Caco-2 (cell line): ENCODE data around the gene PEX5. TPM values are rescaled to one million over a fixed set of nuclear protein-coding genes. Genes with fewer than 3 reads are reported as not detected.

Experiments
- BruUV-seq: library from RNA; stranded (reverse); fragments of 400-500 nt; replicated peaks from 2 replicates; lab custom pipeline; 2021; lab: Mats Ljungman, UMichigan
- CTCF ChIA-PET: fragments of 300-600 bp; sonication (Branson Sonifier 250); formaldehyde crosslinking; loops from one replicate; lab custom pipeline; 2022; ENCODE audit warnings: antibody characterized with exemption; lab: Charles Lee
- POLR2A ChIA-PET: fragments of 300-600 bp; sonication (Branson Sonifier 250); formaldehyde crosslinking; loops from one replicate; lab custom pipeline; 2022; ENCODE audit warnings: antibody characterized with exemption; lab: Charles Lee
- DNase-seq, 2 experiments: peaks; one replicate each; pipeline versions ENCODE4 v3.0.0 to v3.0.0-alpha.2; 2020 to 2022
- H3K27me3 ChIP-seq: replicated peaks from 2 replicates; pipeline ENCODE4 v1.6.0; 2011; ENCODE audit warnings: low read length; ENCODE audit not compliant: control insufficient read depth, insufficient read depth
- H3K36me3 ChIP-seq: 2 replicates; pipeline ENCODE4 v1.5.1; 2011; ENCODE audit warnings: low read length; ENCODE audit not compliant: control insufficient read depth, insufficient read depth
- H3K4me1 ChIP-seq: fragments of 250-450 bp; sonication (Bioruptor Pico); 2 replicates; pipeline ENCODE4 v1.5.1; 2020; ENCODE audit warnings: mild to moderate bottlenecking
- H3K4me3 ChIP-seq: 2 replicates; pipeline ENCODE4 v1.5.1; 2011; ENCODE audit warnings: low read depth, mild to moderate bottlenecking, control low read depth, low read length
- H3K9me3 ChIP-seq: fragments of 250-450 bp; sonication (Bioruptor Pico); 2 replicates; pipeline ENCODE4 v1.5.1; 2020; ENCODE audit warnings: mild to moderate bottlenecking, moderate library complexity
- H3K27ac Mint-ChIP-seq: one replicate; pipeline ENCODE4 v1.8.0; 2022; ENCODE audit warnings: mixed read lengths; ENCODE audit not compliant: unreplicated experiment
- H3K27me3 Mint-ChIP-seq: one replicate; pipeline ENCODE4 v1.8.0; 2022; ENCODE audit warnings: mixed read lengths; ENCODE audit not compliant: insufficient read depth, unreplicated experiment
- H3K36me3 Mint-ChIP-seq: one replicate; pipeline ENCODE4 v1.8.0; 2022; ENCODE audit warnings: mild to moderate bottlenecking, mixed read lengths; ENCODE audit not compliant: insufficient read depth, unreplicated experiment
- H3K4me1 Mint-ChIP-seq: one replicate; pipeline ENCODE4 v1.8.0; 2022; ENCODE audit warnings: low read depth, mixed read lengths; ENCODE audit not compliant: unreplicated experiment
- H3K4me3 Mint-ChIP-seq: one replicate; pipeline ENCODE4 v1.8.0; 2022; ENCODE audit warnings: mild to moderate bottlenecking, moderate library complexity, mixed read lengths; ENCODE audit not compliant: unreplicated experiment
- H3K9me3 Mint-ChIP-seq: one replicate; pipeline ENCODE4 v1.8.0; 2022; ENCODE audit warnings: mixed read lengths; ENCODE audit not compliant: unreplicated experiment
- intact Hi-C: fragments of 100-400 bp; cut with micrococcal nuclease; formaldehyde crosslinking; loops from one replicate; pipeline ENCODE4 v1.10.0; 2022; ENCODE audit not compliant: unreplicated experiment
- total RNA-seq: library from RNA; stranded (reverse); gene quantifications from 2 replicates; pipeline ENCODE4 v1.2.3, GENCODE V29; 2022
- TF ChIP-seq, protein P1 (sequence below), 2 experiments: fragments of 200-600 bp in 1 of 2; IDR thresholded peaks; 1 replicate in 1 of 2; 2 replicates in 1 of 2; pipeline versions ENCODE4 v1.5.1 to v1.8.0; 2011 to 2022; ENCODE audit warnings: antibody characterized with exemption in 1 of 2, control low read depth in 1 of 2, inconsistent platforms in 1 of 2, low read depth in 1 of 2, low read length in 1 of 2, mild to moderate bottlenecking in 1 of 2, moderate library complexity in 1 of 2; ENCODE audit not compliant: insufficient read depth in 1 of 2, severe bottlenecking in 1 of 2, unreplicated experiment in 1 of 2

Gene PEX5
- total RNA-seq, 1 experiment from 2014 or later, result 74.5 TPM

DNA sequence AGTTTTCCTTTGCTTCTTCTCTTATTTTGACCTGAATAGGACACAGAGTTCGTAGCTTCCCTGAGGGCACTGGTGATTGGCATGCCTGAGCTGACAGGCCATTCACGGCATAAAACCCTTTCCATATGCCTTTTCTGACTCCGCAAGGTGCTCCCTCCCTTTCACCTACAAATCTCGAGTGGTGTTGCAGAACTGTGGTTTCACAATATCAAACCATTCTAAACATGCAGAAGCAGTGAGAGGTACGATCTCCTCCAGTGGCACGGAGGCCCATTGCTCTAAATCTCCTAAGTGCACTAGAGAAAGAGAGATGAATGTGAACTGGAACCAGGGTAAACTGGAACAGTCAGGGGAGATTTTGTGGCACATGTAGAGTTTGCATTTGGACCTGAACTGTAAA, 35.4 kb upstream of the PEX5 start:
- no TSS peak for BruUV-seq
- Histone ChIP-seq H3K27me3 (no peaks in the 10 kb centered on the region), H3K9me3 (no peaks in the 10 kb centered on the region), H3K4me1 (no peaks in the 10 kb centered on the region), H3K4me3 (no peak overlapping the region), H3K36me3 (peaks cover 2% of the 10 kb centered on the region)
- intact Hi-C loops, result no loop called here
- no peak overlapping the region for H3K27ac Mint-ChIP-seq
- H3K4me1 Mint-ChIP-seq, result no peaks in the 10 kb centered on the region
- POLR2A ChIA-PET, result no interaction called here
- H3K4me3 Mint-ChIP-seq, result no peak overlapping the region
- CTCF ChIA-PET, result interaction anchor here (0.7 kb wide), 1 partner anchor 34 kb away, joined by 3 read pairs; no protein-coding TSS in a partner anchor
- H3K9me3 Mint-ChIP-seq, result no peaks in the 10 kb centered on the region
- TF ChIP-seq, protein P1, sequence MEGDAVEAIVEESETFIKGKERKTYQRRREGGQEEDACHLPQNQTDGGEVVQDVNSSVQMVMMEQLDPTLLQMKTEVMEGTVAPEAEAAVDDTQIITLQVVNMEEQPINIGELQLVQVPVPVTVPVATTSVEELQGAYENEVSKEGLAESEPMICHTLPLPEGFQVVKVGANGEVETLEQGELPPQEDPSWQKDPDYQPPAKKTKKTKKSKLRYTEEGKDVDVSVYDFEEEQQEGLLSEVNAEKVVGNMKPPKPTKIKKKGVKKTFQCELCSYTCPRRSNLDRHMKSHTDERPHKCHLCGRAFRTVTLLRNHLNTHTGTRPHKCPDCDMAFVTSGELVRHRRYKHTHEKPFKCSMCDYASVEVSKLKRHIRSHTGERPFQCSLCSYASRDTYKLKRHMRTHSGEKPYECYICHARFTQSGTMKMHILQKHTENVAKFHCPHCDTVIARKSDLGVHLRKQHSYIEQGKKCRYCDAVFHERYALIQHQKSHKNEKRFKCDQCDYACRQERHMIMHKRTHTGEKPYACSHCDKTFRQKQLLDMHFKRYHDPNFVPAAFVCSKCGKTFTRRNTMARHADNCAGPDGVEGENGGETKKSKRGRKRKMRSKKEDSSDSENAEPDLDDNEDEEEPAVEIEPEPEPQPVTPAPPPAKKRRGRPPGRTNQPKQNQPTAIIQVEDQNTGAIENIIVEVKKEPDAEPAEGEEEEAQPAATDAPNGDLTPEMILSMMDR (IDR thresholded peaks at IDR 0.05; ENCODE audit: insufficient read depth in 1 of 2, low read depth in 1 of 2, low read length in 1 of 2, severe bottlenecking in 1 of 2, unreplicated experiment in 1 of 2), result no peak
- no peak for DNase-seq
- H3K36me3 Mint-ChIP-seq, result peaks cover 6% of the 10 kb centered on the region
- H3K27me3 Mint-ChIP-seq, result no peaks in the 10 kb centered on the region

DNA sequence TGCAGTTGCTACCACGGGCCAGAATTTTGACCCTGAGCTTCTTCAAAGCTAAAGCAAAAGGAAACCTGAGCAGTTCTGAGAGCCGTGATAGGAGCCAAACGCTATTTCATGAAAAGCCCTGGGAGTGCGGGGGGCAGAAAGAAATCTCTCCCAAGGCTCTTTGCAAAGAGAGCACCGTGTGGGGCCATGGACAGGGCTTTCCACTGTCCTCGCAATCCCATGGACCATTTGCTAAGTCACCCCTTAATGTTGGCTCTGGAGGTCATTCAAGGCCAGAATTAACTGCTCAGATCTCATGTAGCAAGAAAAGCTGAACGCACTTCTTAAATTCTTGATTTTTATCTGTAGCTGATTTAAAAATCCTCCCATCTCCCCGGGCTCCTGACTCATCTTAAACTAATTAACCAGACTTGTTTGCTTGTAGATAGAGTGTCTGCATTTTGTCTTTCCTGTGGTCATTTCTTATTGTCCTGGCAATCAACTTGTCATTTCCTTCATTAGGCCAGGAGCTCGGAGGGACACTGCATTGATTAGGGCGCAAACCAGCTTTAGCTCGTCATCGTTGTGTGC, 34.5 kb upstream of the PEX5 start:
- intact Hi-C loops, result no loop called here
- CTCF ChIA-PET, result interaction anchor here (0.7 to 1.6 kb wide), 3 partner anchors 10 to 15 kb away, joined by 3 to 9 read pairs (median 4); no protein-coding TSS in a partner anchor

DNA sequence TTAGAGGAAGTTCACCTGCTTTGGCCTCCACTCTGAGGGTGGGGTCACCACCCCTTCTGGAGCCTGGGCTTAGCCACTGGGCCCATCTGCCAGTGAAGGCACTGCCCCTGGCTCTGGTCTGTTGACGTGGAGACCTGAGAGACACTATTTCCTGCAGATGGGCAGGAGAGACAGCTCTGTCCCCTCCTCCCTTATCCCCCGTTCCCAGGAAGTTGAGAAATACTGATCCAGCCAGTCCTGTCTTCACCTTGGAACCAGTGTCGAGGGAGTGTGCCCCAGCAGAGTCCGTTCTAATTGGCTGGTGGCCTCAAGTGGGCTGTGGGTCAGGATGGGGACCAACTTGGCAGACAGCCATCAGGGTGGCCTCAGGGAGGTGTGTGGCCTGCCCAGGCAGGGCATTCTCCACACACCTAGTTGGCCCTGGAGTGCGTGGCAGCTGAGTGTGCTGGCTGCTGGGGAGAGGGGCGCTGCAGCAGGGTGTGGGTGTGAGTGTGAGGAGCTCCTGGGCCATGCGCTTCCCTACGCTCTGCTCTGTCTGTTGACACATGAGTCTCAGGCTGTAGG, 33.9 kb upstream of the PEX5 start:
- intact Hi-C loops, result no loop called here
- POLR2A ChIA-PET, result interaction anchor here (0.6 kb wide), 1 partner anchor 77 kb away, joined by 11 read pairs; no protein-coding TSS in a partner anchor
- TF ChIP-seq, protein P1 (IDR thresholded peaks at IDR 0.05; ENCODE audit: insufficient read depth in 1 of 2, low read depth in 1 of 2, low read length in 1 of 2, severe bottlenecking in 1 of 2, unreplicated experiment in 1 of 2), result no peak
- H3K36me3 Mint-ChIP-seq, result no peaks in the 10 kb centered on the region
- Histone ChIP-seq H3K4me3 (no peak overlapping the region), H3K4me1 (no peaks in the 10 kb centered on the region), H3K9me3 (no peaks in the 10 kb centered on the region), H3K27me3 (no peaks in the 10 kb centered on the region), H3K36me3 (peaks cover 2% of the 10 kb centered on the region; the same call in 1 of the 2 replicates)
- H3K9me3 Mint-ChIP-seq, result no peaks in the 10 kb centered on the region
- DNase-seq, result no peak
- H3K4me1 Mint-ChIP-seq, result no peaks in the 10 kb centered on the region
- CTCF ChIA-PET, result interaction anchor here (1.0 to 1.6 kb wide), 2 partner anchors 11 to 13 kb away, joined by 3 to 9 read pairs; no protein-coding TSS in a partner anchor
- H3K27ac Mint-ChIP-seq, result no peak overlapping the region
- no peaks in the 10 kb centered on the region for H3K27me3 Mint-ChIP-seq
- H3K4me3 Mint-ChIP-seq, result no peak overlapping the region
- BruUV-seq, result no TSS peak

More for the DNA sequence above, 34.5 kb upstream of the PEX5 start:
- Histone ChIP-seq H3K9me3 (no peaks in the 10 kb centered on the region), H3K4me1 (no peaks in the 10 kb centered on the region), H3K27me3 (no peaks in the 10 kb centered on the region), H3K36me3 (peaks cover 2% of the 10 kb centered on the region), H3K4me3 (no peak overlapping the region)
- H3K4me3 Mint-ChIP-seq, result no peak overlapping the region
- no peak overlapping the region for H3K27ac Mint-ChIP-seq
- DNase-seq, result no peak
- TF ChIP-seq, protein P1 (IDR thresholded peaks at IDR 0.05; ENCODE audit: insufficient read depth in 1 of 2, low read depth in 1 of 2, low read length in 1 of 2, severe bottlenecking in 1 of 2, unreplicated experiment in 1 of 2), result no peak
- H3K36me3 Mint-ChIP-seq, result peaks cover 1% of the 10 kb centered on the region
- H3K9me3 Mint-ChIP-seq, result no peaks in the 10 kb centered on the region
- no TSS peak for BruUV-seq
- no peaks in the 10 kb centered on the region for H3K27me3 Mint-ChIP-seq
- POLR2A ChIA-PET, result no interaction called here
- no peaks in the 10 kb centered on the region for H3K4me1 Mint-ChIP-seq
